Glutamatergic neuron (in vitro differentiated cells): ENCODE data around the gene TSHZ2. TPM values are rescaled to one million over a fixed set of nuclear protein-coding genes. Genes with fewer than 3 reads are reported as not detected.

ENCODE experiments used
- DNase-seq: peaks from one replicate; pipeline ENCODE4 v3.0.0; 2022
- H3K27ac Mint-ChIP-seq: one replicate; pipeline ENCODE4 v1.8.0; 2020; ENCODE audit warnings: mild to moderate bottlenecking, mixed read lengths, inconsistent platforms; ENCODE audit not compliant: unreplicated experiment
- H3K27me3 Mint-ChIP-seq: one replicate; pipeline ENCODE4 v1.8.0; 2020; ENCODE audit warnings: mild to moderate bottlenecking, moderate library complexity, mixed read lengths, inconsistent platforms; ENCODE audit not compliant: unreplicated experiment
- H3K36me3 Mint-ChIP-seq: one replicate; pipeline ENCODE4 v1.8.0; 2020; ENCODE audit warnings: mild to moderate bottlenecking, mixed read lengths, inconsistent platforms; ENCODE audit not compliant: unreplicated experiment
- H3K4me1 Mint-ChIP-seq: one replicate; pipeline ENCODE4 v1.8.0; 2020; ENCODE audit warnings: mild to moderate bottlenecking, low read depth, mixed read lengths, inconsistent platforms; ENCODE audit not compliant: unreplicated experiment
- H3K4me3 Mint-ChIP-seq: one replicate; pipeline ENCODE4 v1.8.0; 2020; ENCODE audit warnings: mild to moderate bottlenecking, mixed read lengths, inconsistent platforms; ENCODE audit not compliant: unreplicated experiment
- H3K9me3 Mint-ChIP-seq: one replicate; pipeline ENCODE4 v1.8.0; 2020; ENCODE audit warnings: mild to moderate bottlenecking, moderate library complexity, mixed read lengths, inconsistent platforms; ENCODE audit not compliant: unreplicated experiment
- CTCF ChIP-seq: fragments of 200-600 bp; sonication (generic); IDR thresholded peaks from one replicate; pipeline ENCODE4 v1.5.0; 2021; ENCODE audit not compliant: partially characterized antibody, unreplicated experiment
- total RNA-seq: library from RNA; stranded (reverse); fragmentation: NEBNext Ultra II Directional; extraction: Animal tissue kit (Norgen Biotek cat#: 25700); gene quantifications from one replicate; pipeline ENCODE4 v1.2.1, GENCODE V29; 2021; ENCODE audit not compliant: unreplicated experiment

The TSHZ2 gene
- total RNA-seq, 1 donor from 2014 or later = 10.0 TPM

DNA sequence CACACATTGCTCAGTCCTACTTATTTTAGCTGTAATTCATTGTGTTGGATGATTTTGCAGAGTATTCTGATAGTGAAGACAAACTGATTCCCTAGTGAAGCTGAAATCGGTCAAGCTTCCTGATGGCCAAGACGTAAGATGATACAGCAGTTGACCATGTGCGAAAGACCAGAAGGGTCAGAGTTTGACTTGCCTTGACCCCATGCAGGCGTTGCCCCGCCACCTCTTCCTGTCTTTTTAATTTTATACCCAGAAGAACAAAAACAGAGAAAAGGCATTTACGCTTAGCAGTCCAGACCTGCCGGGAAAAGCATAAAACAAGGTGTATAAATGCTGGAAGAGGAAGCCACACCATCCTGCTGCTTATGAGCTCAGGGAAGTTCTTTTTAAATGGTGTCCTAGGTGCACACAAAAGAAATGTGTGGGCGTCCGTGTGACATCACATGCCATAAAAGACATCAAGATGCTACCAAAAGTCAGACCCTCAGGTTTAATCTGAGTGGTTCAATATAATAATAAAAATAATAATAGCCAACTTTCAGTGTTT, 32.2 kb downstream of the TSHZ2 start:
- Mint-ChIP-seq H3K27me3 (peaks cover 2% of the 10 kb centered on the region), H3K4me3 (no peak overlapping the region), H3K4me1 (peaks cover 23% of the 10 kb centered on the region), H3K36me3 (no peaks in the 10 kb centered on the region), H3K9me3 (peaks cover 1% of the 10 kb centered on the region), H3K27ac (no peak overlapping the region)
- no peak for TF ChIP-seq CTCF
- DNase-seq = no peak

GRCh38 chr20:53009979-53010735, 38.0 kb downstream of the TSHZ2 start:
- no peak for DNase-seq
- Mint-ChIP-seq H3K27ac (no peak overlapping the region), H3K4me3 (no peak overlapping the region), H3K27me3 (peaks cover 4% of the 10 kb centered on the region), H3K36me3 (peaks cover 8% of the 10 kb centered on the region), H3K9me3 (no peaks in the 10 kb centered on the region), H3K4me1 (peaks cover 2% of the 10 kb centered on the region)
- TF ChIP-seq CTCF = no peak

DNA sequence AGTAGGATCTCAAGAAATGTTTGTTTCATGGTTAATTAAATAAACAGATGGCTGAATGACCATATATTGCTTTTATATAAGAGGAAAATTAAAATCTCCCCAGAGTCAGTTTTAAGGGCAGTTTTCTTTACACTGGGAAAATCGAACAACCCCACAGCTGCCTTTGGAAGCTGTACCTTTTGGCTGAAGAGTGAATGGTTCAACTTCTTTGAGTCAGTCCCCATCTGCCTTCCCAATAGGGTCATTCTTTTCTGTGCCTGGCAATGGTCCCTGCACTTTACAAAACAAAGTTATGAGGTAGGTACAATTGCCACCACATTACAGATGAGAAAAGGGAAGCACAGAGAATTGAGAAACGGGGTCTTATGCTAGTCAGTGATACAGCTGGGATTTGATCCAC, 39.5 kb downstream of the TSHZ2 start:
- peaks cover 2% of the 10 kb centered on the region for H3K4me1 Mint-ChIP-seq
- no peak overlapping the region for H3K4me3 Mint-ChIP-seq
- H3K36me3 Mint-ChIP-seq = peaks cover 9% of the 10 kb centered on the region
- TF ChIP-seq CTCF = no peak
- H3K9me3 Mint-ChIP-seq = no peaks in the 10 kb centered on the region
- no peak for DNase-seq
- H3K27me3 Mint-ChIP-seq = peaks cover 6% of the 10 kb centered on the region
- H3K27ac Mint-ChIP-seq = no peak overlapping the region

- Mint-ChIP-seq H3K27ac (no peak overlapping the region), H3K27me3 (peaks cover 6% of the 10 kb centered on the region), H3K4me3 (no peak overlapping the region), H3K9me3 (no peaks in the 10 kb centered on the region), H3K4me1 (peaks cover 2% of the 10 kb centered on the region), H3K36me3 (peaks cover 9% of the 10 kb centered on the region)
- no peak for DNase-seq
- TF ChIP-seq CTCF = no peak
Observed at GRCh38 chr20:53013183-53013582, 41.0 kb downstream of the TSHZ2 start.

GRCh38 chr20:53013847-53014246, 41.7 kb downstream of the TSHZ2 start:
- peaks cover 9% of the 10 kb centered on the region for H3K36me3 Mint-ChIP-seq
- no peak for TF ChIP-seq CTCF
- no peak overlapping the region for H3K4me3 Mint-ChIP-seq
- H3K27me3 Mint-ChIP-seq = peaks cover 6% of the 10 kb centered on the region
- DNase-seq = no peak
- H3K4me1 Mint-ChIP-seq = peaks cover 2% of the 10 kb centered on the region
- no peak overlapping the region for H3K27ac Mint-ChIP-seq
- H3K9me3 Mint-ChIP-seq = no peaks in the 10 kb centered on the region
